DND-41 (cell line): ENCODE measurements around the gene PLGRKT.

ENCODE experiments used
- ATAC-seq: fragments of 200-7000 bp; cut with Tn5 transposase; 3 replicates; pipeline ENCODE4 v1.9.1; 2021; ENCODE audit warnings: low read depth; ENCODE audit not compliant: insufficient read depth
- DNase-seq: peaks from one replicate; pipeline ENCODE4 v3.0.0-alpha.2; 2020
- H2AFZ ChIP-seq: 2 replicates; pipeline ENCODE4 v1.6.0; 2012; ENCODE audit warnings: low read depth, low read length
- H3K27ac ChIP-seq: 2 replicates; pipeline ENCODE4 v1.5.1; 2012; ENCODE audit warnings: low read length, inconsistent platforms
- H3K27me3 ChIP-seq: fragments of 200-600 bp; sonication (generic); 2 replicates; pipeline ENCODE4 v1.6.0; 2012; ENCODE audit warnings: low read length, mild to moderate bottlenecking, inconsistent platforms; ENCODE audit not compliant: insufficient read depth, poor library complexity
- H3K36me3 ChIP-seq: 2 replicates; pipeline ENCODE4 v1.5.1; 2012; ENCODE audit warnings: low read length, inconsistent platforms; ENCODE audit not compliant: insufficient read depth
- H3K4me1 ChIP-seq: 2 replicates; pipeline ENCODE4 v1.5.1; 2012; ENCODE audit warnings: mild to moderate bottlenecking, low read length; ENCODE audit not compliant: insufficient read depth
- H3K4me2 ChIP-seq: 2 replicates; pipeline ENCODE4 v1.6.0; 2012; ENCODE audit warnings: mild to moderate bottlenecking, moderate library complexity, low read length, inconsistent platforms; ENCODE audit not compliant: insufficient read depth
- H3K4me3 ChIP-seq, 2 experiments: fragments of 200-600 bp in 1 of 2; shearing (Covaris generic) in 1 of 2; 2 replicates each; pipeline ENCODE4 v1.5.1; 2012 to 2016; ENCODE audit warnings: inconsistent platforms in 2 of 2, low read length in 2 of 2, mild to moderate bottlenecking in 2 of 2, low read depth in 1 of 2, moderate library complexity in 1 of 2
- H3K79me2 ChIP-seq: 2 replicates; pipeline ENCODE4 v1.6.0; 2012; ENCODE audit warnings: low read length, inconsistent platforms; ENCODE audit not compliant: insufficient read depth
- H3K9ac ChIP-seq: 2 replicates; pipeline ENCODE4 v1.6.0; 2012; ENCODE audit warnings: low read depth, mild to moderate bottlenecking, inconsistent platforms, low read length, moderate library complexity
- H3K9me3 ChIP-seq: 2 replicates; pipeline ENCODE4 v1.5.1; 2012; ENCODE audit warnings: low read length, moderate library complexity, mild to moderate bottlenecking, inconsistent platforms; ENCODE audit not compliant: insufficient read depth, severe bottlenecking
- H4K20me1 ChIP-seq: 2 replicates; pipeline ENCODE4 v1.6.0; 2012; ENCODE audit warnings: low read length; ENCODE audit not compliant: insufficient read depth
- CTCF ChIP-seq: IDR thresholded peaks from 2 replicates; pipeline ENCODE4 v1.5.1; 2012; ENCODE audit warnings: borderline replicate concordance, low read length, moderate library complexity, mild to moderate bottlenecking; ENCODE audit not compliant: poor library complexity, severe bottlenecking; ENCODE audit errors: extremely low read depth
- EZH2 ChIP-seq: IDR thresholded peaks from 3 replicates; pipeline ENCODE4 v1.6.1; 2012; ENCODE audit warnings: borderline replicate concordance, low read depth, mild to moderate bottlenecking, moderate library complexity, low read length, inconsistent platforms; ENCODE audit not compliant: severe bottlenecking

The PLGRKT gene

DNA sequence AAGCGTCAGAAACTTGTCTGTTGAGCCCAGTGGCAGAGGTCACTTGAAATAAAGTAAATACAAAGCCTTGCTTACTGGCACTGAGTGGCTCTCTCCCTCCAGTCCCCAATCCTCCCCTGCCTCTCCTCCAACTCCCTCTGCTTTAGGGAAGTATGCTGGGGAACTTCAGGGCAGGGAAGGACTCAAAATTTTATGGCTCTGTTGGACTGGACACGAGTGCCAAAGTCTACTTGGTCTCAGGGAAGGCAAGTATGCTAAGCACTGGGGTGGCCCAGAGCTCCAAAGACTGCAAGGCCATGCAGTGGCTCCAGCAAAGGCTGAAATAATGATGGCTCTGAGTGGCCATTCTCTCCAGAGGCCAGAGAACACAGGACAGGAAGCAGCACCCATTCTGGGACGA is 9.6 kb downstream of the PLGRKT start:
- no peaks in the 10 kb centered on the region for H3K9me3 ChIP-seq
- no peak overlapping the region for H3K4me2 ChIP-seq
- TF ChIP-seq CTCF, result no peak
- TF ChIP-seq EZH2, result no peak
- H4K20me1 ChIP-seq, result no peaks in the 10 kb centered on the region
- no peak overlapping the region for H2AFZ ChIP-seq
- no peak overlapping the region for H3K9ac ChIP-seq
- H3K27me3 ChIP-seq, result no peaks in the 10 kb centered on the region
- H3K36me3 ChIP-seq, result peaks cover 1% of the 10 kb centered on the region; the same call in 1 of the 2 replicates
- DNase-seq (no peak), ATAC-seq (no peak)
- no peak overlapping the region for H3K27ac ChIP-seq
- H3K4me1 ChIP-seq, result no peaks in the 10 kb centered on the region
- H3K4me3 ChIP-seq, result no peak overlapping the region
- no peaks in the 10 kb centered on the region for H3K79me2 ChIP-seq

DNA sequence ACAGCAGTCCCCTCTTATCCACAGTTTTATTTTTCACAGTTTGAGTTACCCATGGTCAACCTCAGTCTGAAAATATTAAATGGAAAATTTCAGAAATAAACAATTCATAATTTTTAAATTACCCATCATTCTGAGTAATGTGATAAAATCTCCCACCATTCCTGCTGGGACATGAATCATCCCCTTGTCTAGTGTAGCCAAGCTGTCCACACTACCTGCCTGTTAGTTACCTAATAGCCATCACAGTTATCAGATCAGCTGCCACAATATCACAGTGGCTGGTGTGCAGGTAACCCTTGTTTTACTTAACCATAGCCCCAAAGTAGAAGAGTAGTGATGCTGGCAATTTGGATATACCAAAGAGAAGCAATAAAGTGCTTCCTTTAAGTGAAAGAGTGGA is 10.7 kb downstream of the PLGRKT start:
- Histone ChIP-seq H4K20me1 (no peaks in the 10 kb centered on the region), H3K4me2 (no peak overlapping the region), H3K4me1 (no peaks in the 10 kb centered on the region), H3K4me3 (no peak overlapping the region), H2AFZ (no peak overlapping the region), H3K9ac (no peak overlapping the region), H3K27me3 (no peaks in the 10 kb centered on the region), H3K79me2 (no peaks in the 10 kb centered on the region), H3K27ac (no peak overlapping the region), H3K36me3 (no peaks in the 10 kb centered on the region), H3K9me3 (no peaks in the 10 kb centered on the region)
- no peak for TF ChIP-seq EZH2
- TF ChIP-seq CTCF, result no peak
- no peak for DNase-seq
- no peak for ATAC-seq

DNA sequence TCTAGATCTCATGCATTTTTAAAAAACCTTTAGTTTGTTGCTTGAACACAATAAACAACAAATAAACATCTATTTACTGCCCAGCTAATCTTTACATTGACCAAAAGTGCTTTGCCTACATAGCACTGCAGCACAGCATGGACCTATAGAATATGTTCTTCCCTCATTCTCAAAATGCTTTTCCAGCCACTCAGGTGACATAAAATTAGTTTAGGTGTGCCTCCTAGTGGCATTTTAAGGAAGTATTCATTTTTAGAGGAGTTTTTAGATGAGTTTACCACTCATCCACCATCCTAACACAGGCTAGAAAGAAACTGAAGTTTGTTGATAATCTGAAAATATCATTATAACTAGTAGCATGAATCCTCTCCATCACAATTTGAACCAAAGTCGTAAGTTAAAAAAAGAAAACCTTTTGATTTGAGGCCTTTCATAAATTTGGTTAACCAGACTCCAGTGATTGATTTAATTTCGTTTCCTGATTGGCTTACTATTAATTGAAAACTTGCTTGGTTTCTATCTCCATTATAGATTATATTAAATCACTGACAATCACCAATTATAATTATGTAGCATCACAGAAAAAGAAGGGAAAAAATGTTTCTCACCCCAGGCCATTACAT is 12.6 kb downstream of the PLGRKT start:
- TF ChIP-seq EZH2, result no peak
- TF ChIP-seq CTCF, result peak; percentile 72
- Histone ChIP-seq H3K9ac (no peak overlapping the region), H3K9me3 (no peaks in the 10 kb centered on the region), H2AFZ (no peak overlapping the region), H3K27me3 (no peaks in the 10 kb centered on the region), H3K4me1 (no peaks in the 10 kb centered on the region), H3K36me3 (no peaks in the 10 kb centered on the region), H3K79me2 (no peaks in the 10 kb centered on the region), H3K27ac (no peak overlapping the region), H3K4me3 (no peak overlapping the region), H4K20me1 (no peaks in the 10 kb centered on the region), H3K4me2 (no peak overlapping the region)
- DNase-seq (no peak), ATAC-seq (peak; percentile 79)
